Smooth muscle cell (in vitro differentiated cells): ENCODE measurements around the gene BCL2L11. TPM values are rescaled to one million over a fixed set of nuclear protein-coding genes. Genes with fewer than 3 reads are reported as not detected.

Source experiments
- DNase-seq: peaks from one replicate; lab custom pipeline; 2025; ENCODE audit not compliant: unreplicated experiment; lab: John Stamatoyannopoulos, UW
- H2AFZ ChIP-seq: fragments of 200-600 bp; sonication (generic); 2 replicates; pipeline ENCODE4 v1.6.0; 2016; ENCODE audit warnings: antibody characterized with exemption, low read depth, mild to moderate bottlenecking
- H3F3A ChIP-seq: fragments of 200-600 bp; sonication (generic); 2 replicates; pipeline ENCODE4 v1.6.0; 2017; ENCODE audit warnings: antibody characterized with exemption, low read depth
- H3K27ac ChIP-seq: fragments of 200-600 bp; sonication (generic); 2 replicates; pipeline ENCODE4 v1.5.1; 2016; ENCODE audit warnings: low read depth, mild to moderate bottlenecking
- H3K27me3 ChIP-seq: fragments of 200-600 bp; sonication (generic); 2 replicates; pipeline ENCODE4 v1.6.1; 2016; ENCODE audit warnings: low read depth, mild to moderate bottlenecking
- H3K36me3 ChIP-seq: fragments of 200-600 bp; sonication (generic); 2 replicates; pipeline ENCODE4 v1.5.1; 2016; ENCODE audit warnings: low read depth
- H3K4me1 ChIP-seq: fragments of 200-600 bp; sonication (generic); 2 replicates; pipeline ENCODE4 v1.5.1; 2016; ENCODE audit warnings: low read depth
- H3K4me2 ChIP-seq: fragments of 200-600 bp; sonication (generic); 2 replicates; pipeline ENCODE4 v1.6.0; 2016; ENCODE audit warnings: mild to moderate bottlenecking
- H3K4me3 ChIP-seq: fragments of 200-600 bp; sonication (generic); 2 replicates; pipeline ENCODE4 v1.5.1; 2016; ENCODE audit warnings: mild to moderate bottlenecking
- H3K79me2 ChIP-seq: fragments of 200-600 bp; sonication (generic); 2 replicates; pipeline ENCODE4 v1.6.0; 2016; ENCODE audit warnings: low read depth, mild to moderate bottlenecking
- H3K9ac ChIP-seq: fragments of 200-600 bp; sonication (generic); 2 replicates; pipeline ENCODE4 v1.6.0; 2016; ENCODE audit warnings: low read depth
- H3K9me3 ChIP-seq: fragments of 200-600 bp; sonication (generic); replicated peaks from 2 replicates; pipeline ENCODE4 v1.5.1; 2016; ENCODE audit warnings: low read depth
- H4K20me1 ChIP-seq: fragments of 200-600 bp; sonication (generic); 2 replicates; pipeline ENCODE4 v1.6.0; 2016; ENCODE audit warnings: low read depth
- WGBS: methylation state at CpG from one replicate; pipeline ENCODE4 v1.1.7; 2016; ENCODE audit warnings: low lambda C conversion rate; 5-methylcytosine and 5-hydroxymethylcytosine counted together
- polyA plus RNA-seq: library from polyadenylated mRNA; unstranded; fragments of >200 nt; fragmentation: Nextera tagmentation; extraction: Ambion mirVana; gene quantifications from 2 replicates; pipeline ENCODE4 v1.2.1, GENCODE V29; 2016
- total RNA-seq: library from RNA; depleted of rRNA; stranded (reverse); fragments of >200 nt; gene quantifications from 2 replicates; pipeline ENCODE4 v1.2.3, GENCODE V29; 2014
- TF ChIP-seq, protein P1 (sequence below): fragments of 200-600 bp; sonication (generic); IDR thresholded peaks from 2 replicates; pipeline ENCODE4 v1.5.1; 2017; ENCODE audit warnings: borderline replicate concordance, mild to moderate bottlenecking, antibody characterized with exemption; ENCODE audit not compliant: insufficient read depth, poor library complexity, severe bottlenecking

BCL2L11 gene
- total and polyA plus RNA-seq, 2 experiments from 2014 or later, result 4.9 to 10.0 TPM

DNA sequence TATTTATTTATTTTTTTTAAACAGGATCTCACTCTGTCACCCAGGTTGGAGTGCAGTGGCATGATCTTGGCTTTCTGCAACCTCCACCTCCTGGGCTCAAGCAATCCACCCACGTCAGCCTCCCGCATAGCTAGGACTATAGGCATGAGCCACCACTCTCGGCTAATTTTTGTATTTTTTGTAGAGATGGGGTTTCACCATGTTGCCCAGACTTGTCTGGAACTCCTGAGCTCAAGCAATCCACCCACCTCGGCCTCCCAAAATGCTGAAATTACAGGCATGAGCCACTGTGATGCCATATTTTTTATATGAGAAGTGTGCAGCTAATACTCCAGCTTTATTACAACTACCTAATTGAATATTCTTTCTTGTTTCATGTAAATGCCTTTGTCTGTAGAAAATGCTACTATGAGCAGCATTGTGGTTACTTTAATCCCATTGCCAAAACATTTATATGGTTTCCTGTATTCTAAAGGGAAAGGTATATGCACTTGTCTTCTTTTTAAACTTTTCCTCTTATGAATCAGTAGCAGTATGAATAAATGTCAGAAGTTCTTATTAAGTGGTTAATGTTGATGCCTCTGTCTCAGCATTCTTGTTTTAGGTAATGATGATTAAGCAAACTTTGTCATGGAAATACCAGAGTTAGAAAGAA is 9.5 kb upstream of the BCL2L11 start:
- 80% methylated on average over 4 of the region's 4 CpGs for WGBS
- Histone ChIP-seq H2AFZ (no peak overlapping the region), H3K4me1 (no peaks in the 10 kb centered on the region), H3K9me3 (no peaks in the 10 kb centered on the region), H3K4me2 (no peak overlapping the region), H3K27me3 (peaks cover 30% of the 10 kb centered on the region), H3K4me3 (no peak overlapping the region), H3K27ac (no peak overlapping the region), H3K9ac (no peak overlapping the region), H4K20me1 (no peaks in the 10 kb centered on the region), H3K36me3 (no peaks in the 10 kb centered on the region), H3K79me2 (no peaks in the 10 kb centered on the region), H3F3A (no peaks in the 10 kb centered on the region)
- no peak for DNase-seq
- TF ChIP-seq, protein P1, sequence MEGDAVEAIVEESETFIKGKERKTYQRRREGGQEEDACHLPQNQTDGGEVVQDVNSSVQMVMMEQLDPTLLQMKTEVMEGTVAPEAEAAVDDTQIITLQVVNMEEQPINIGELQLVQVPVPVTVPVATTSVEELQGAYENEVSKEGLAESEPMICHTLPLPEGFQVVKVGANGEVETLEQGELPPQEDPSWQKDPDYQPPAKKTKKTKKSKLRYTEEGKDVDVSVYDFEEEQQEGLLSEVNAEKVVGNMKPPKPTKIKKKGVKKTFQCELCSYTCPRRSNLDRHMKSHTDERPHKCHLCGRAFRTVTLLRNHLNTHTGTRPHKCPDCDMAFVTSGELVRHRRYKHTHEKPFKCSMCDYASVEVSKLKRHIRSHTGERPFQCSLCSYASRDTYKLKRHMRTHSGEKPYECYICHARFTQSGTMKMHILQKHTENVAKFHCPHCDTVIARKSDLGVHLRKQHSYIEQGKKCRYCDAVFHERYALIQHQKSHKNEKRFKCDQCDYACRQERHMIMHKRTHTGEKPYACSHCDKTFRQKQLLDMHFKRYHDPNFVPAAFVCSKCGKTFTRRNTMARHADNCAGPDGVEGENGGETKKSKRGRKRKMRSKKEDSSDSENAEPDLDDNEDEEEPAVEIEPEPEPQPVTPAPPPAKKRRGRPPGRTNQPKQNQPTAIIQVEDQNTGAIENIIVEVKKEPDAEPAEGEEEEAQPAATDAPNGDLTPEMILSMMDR, result no peak

DNA sequence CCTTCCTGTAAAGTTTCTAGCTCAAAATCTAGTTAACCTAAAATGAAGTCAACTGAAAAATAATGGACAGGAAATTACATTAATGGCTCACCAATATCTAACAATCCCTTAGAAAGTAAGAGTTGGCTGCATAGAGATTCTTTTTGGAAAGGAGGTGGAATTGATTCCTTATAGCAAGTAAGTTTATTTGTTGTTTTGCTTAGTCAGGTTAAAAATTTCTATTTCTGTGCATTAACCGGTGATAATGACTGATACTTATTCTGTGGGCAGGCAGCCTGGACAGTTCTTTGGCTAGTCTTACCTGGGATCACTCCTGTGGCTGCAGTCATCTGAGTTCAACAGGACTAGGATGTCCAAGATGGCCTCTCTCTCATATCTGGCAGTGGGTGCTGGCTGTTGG is 6.9 kb upstream of the BCL2L11 start:
- no peak overlapping the region for H2AFZ ChIP-seq
- peaks cover 16% of the 10 kb centered on the region for H3K4me1 ChIP-seq
- WGBS, result 91% methylated on average over 1 of the region's 1 CpG
- H3K4me3 ChIP-seq, result no peak overlapping the region
- peaks cover 33% of the 10 kb centered on the region for H3K27me3 ChIP-seq
- no peaks in the 10 kb centered on the region for H3K79me2 ChIP-seq
- H3K9ac ChIP-seq, result no peak overlapping the region
- no peaks in the 10 kb centered on the region for H3F3A ChIP-seq
- DNase-seq, result no peak
- TF ChIP-seq, protein P1, result no peak
- H3K9me3 ChIP-seq, result no peaks in the 10 kb centered on the region
- no peak overlapping the region for H3K27ac ChIP-seq
- no peaks in the 10 kb centered on the region for H4K20me1 ChIP-seq
- no peaks in the 10 kb centered on the region for H3K36me3 ChIP-seq
- H3K4me2 ChIP-seq, result no peak overlapping the region

DNA sequence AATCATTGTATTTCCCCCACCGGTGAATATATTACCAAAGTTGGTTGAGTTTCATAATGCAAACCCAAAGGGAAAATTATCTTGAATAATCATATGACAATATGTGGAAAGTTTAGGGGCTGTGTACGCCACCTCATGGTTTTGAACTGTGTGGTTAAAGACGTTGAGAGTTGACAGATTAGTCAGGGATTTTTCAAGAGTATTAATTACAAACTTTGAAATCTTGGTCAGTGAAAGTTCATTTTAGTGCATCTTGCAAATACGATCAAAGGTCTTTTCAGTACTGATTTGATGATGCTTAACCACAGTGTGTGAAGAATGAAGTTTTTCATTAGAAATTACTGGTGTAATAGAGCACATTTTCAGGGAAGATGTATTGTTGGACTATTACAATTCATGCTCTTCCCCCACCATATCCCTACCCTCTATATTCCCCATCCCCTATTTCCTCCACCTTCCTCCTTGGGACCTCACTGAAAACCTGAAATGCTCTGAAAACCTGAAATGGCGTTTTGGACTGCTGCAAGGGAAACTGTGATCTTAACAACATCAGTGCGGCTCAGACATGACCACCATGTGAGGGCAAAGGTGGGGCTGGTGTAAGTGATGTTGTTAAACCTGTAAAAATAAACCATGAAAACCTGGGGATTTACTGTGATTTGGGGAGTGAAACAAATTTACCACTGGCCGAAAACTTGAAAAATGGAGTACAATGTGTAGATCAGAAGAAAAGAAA is 4.5 kb upstream of the BCL2L11 start:
- Histone ChIP-seq H3K9ac (no peak overlapping the region), H3K4me1 (peaks cover 19% of the 10 kb centered on the region), H3K79me2 (no peaks in the 10 kb centered on the region), H3K4me3 (no peak overlapping the region), H3K27me3 (peaks cover 44% of the 10 kb centered on the region), H2AFZ (no peak overlapping the region), H4K20me1 (peaks cover 3% of the 10 kb centered on the region), H3F3A (no peaks in the 10 kb centered on the region), H3K36me3 (no peaks in the 10 kb centered on the region), H3K4me2 (no peak overlapping the region), H3K27ac (no peak overlapping the region), H3K9me3 (no peaks in the 10 kb centered on the region)
- DNase-seq, result no peak
- WGBS, result 82% methylated on average over 7 of the region's 7 CpGs
- TF ChIP-seq, protein P1, result no peak
